Measurements from ENCODE around the gene MAST4. TPM values are rescaled to one million over a fixed set of nuclear protein-coding genes. Genes with fewer than 3 reads are reported as not detected.
A peak's percentile ranks its signal among the peaks of the same experiment; 100 is the strongest.

MAST4 gene
- total RNA-seq, 1 experiment from 2014 or later = 11.8 TPM

GRCh38 chr5:67111779-67112178 lies 515.6 kb downstream of the MAST4 start:
- Histone ChIP-seq H3K9me3 (ENCODE audit: low read length) (no peaks in the 10 kb centered on the region), H3K36me3 (ENCODE audit: insufficient read depth, low read length) (no peaks in the 10 kb centered on the region), H3K9ac (ENCODE audit: low read length) (no peak overlapping the region), H3K4me1 (ENCODE audit: low read length) (no peaks in the 10 kb centered on the region), H3K27me3 (ENCODE audit: low read length) (no peaks in the 10 kb centered on the region), H3K27ac (ENCODE audit: low read length) (no peak overlapping the region), H3K4me2 (ENCODE audit: low read depth, low read length, poor library complexity, severe bottlenecking) (no peak overlapping the region), H4K20me1 (ENCODE audit: insufficient read depth, low read depth, low read length) (no peaks in the 10 kb centered on the region), H3K79me2 (ENCODE audit: low read length) (no peaks in the 10 kb centered on the region), H3K4me3 (ENCODE audit: low read length) (no peak overlapping the region), H3K9me2 (replicated peaks; ENCODE audit: insufficient read depth, low read length) (no peaks in the 10 kb centered on the region), H2AFZ (ENCODE audit: low read length) (no peak overlapping the region)
- no peak for DNase-seq

- no peak overlapping the region for H2AFZ ChIP-seq (ENCODE audit: low read length)
- H3K79me2 ChIP-seq (ENCODE audit: low read length) = no peaks in the 10 kb centered on the region
- no peak overlapping the region for H3K4me3 ChIP-seq (ENCODE audit: low read length)
- no peak overlapping the region for H3K4me2 ChIP-seq (ENCODE audit: low read depth, low read length, poor library complexity, severe bottlenecking)
- no peak for DNase-seq
- no peaks in the 10 kb centered on the region for H4K20me1 ChIP-seq (ENCODE audit: insufficient read depth, low read depth, low read length)
- H3K27me3 ChIP-seq (ENCODE audit: low read length) = no peaks in the 10 kb centered on the region
- no peaks in the 10 kb centered on the region for H3K4me1 ChIP-seq (ENCODE audit: low read length)
- no peaks in the 10 kb centered on the region for H3K36me3 ChIP-seq (ENCODE audit: insufficient read depth, low read length)
- H3K27ac ChIP-seq (ENCODE audit: low read length) = no peak overlapping the region
- H3K9me3 ChIP-seq (ENCODE audit: low read length) = no peaks in the 10 kb centered on the region
- no peaks in the 10 kb centered on the region for H3K9me2 ChIP-seq (replicated peaks; ENCODE audit: insufficient read depth, low read length)
- H3K9ac ChIP-seq (ENCODE audit: low read length) = no peak overlapping the region
Measured at GRCh38 chr5:67115246-67115645, 519.1 kb downstream of the MAST4 start.

GRCh38 chr5:67115817-67116216 lies 519.6 kb downstream of the MAST4 start:
- no peaks in the 10 kb centered on the region for H3K9me2 ChIP-seq (replicated peaks; ENCODE audit: insufficient read depth, low read length)

GRCh38 chr5:67118050-67118620 lies 521.9 kb downstream of the MAST4 start:
- no peak for DNase-seq

More at GRCh38 chr5:67115817-67116216, 519.6 kb downstream of the MAST4 start:
- Histone ChIP-seq H3K27me3 (ENCODE audit: low read length) (no peaks in the 10 kb centered on the region), H3K4me2 (ENCODE audit: low read depth, low read length, poor library complexity, severe bottlenecking) (no peak overlapping the region), H4K20me1 (ENCODE audit: insufficient read depth, low read depth, low read length) (no peaks in the 10 kb centered on the region), H3K4me3 (ENCODE audit: low read length) (no peak overlapping the region), H3K27ac (ENCODE audit: low read length) (no peak overlapping the region), H2AFZ (ENCODE audit: low read length) (no peak overlapping the region), H3K4me1 (ENCODE audit: low read length) (no peaks in the 10 kb centered on the region), H3K79me2 (ENCODE audit: low read length) (no peaks in the 10 kb centered on the region), H3K9ac (ENCODE audit: low read length) (no peak overlapping the region), H3K36me3 (ENCODE audit: insufficient read depth, low read length) (no peaks in the 10 kb centered on the region), H3K9me3 (ENCODE audit: low read length) (no peaks in the 10 kb centered on the region)
- DNase-seq = no peak

GRCh38 chr5:67119010-67119409 lies 522.8 kb downstream of the MAST4 start:
- Histone ChIP-seq H3K27me3 (ENCODE audit: low read length) (no peaks in the 10 kb centered on the region; the same call in 1 of the 2 replicates), H3K4me3 (ENCODE audit: low read length) (no peak overlapping the region), H4K20me1 (ENCODE audit: insufficient read depth, low read depth, low read length) (no peaks in the 10 kb centered on the region), H3K36me3 (ENCODE audit: insufficient read depth, low read length) (no peaks in the 10 kb centered on the region), H3K79me2 (ENCODE audit: low read length) (no peaks in the 10 kb centered on the region), H3K9me3 (ENCODE audit: low read length) (no peaks in the 10 kb centered on the region), H3K4me2 (ENCODE audit: low read depth, low read length, poor library complexity, severe bottlenecking) (no peak overlapping the region), H2AFZ (ENCODE audit: low read length) (no peak overlapping the region), H3K27ac (ENCODE audit: low read length) (no peak overlapping the region), H3K9ac (ENCODE audit: low read length) (no peak overlapping the region), H3K9me2 (replicated peaks; ENCODE audit: insufficient read depth, low read length) (no peaks in the 10 kb centered on the region), H3K4me1 (ENCODE audit: low read length) (peaks cover 4% of the 10 kb centered on the region; the same call in 1 of the 2 replicates)
- no peak for DNase-seq

More at GRCh38 chr5:67118050-67118620, 521.9 kb downstream of the MAST4 start:
- H3K27me3 ChIP-seq (ENCODE audit: low read length) = no peaks in the 10 kb centered on the region
- H3K36me3 ChIP-seq (ENCODE audit: insufficient read depth, low read length) = no peaks in the 10 kb centered on the region
- H3K79me2 ChIP-seq (ENCODE audit: low read length) = no peaks in the 10 kb centered on the region
- H4K20me1 ChIP-seq (ENCODE audit: insufficient read depth, low read depth, low read length) = no peaks in the 10 kb centered on the region
- H3K4me2 ChIP-seq (ENCODE audit: low read depth, low read length, poor library complexity, severe bottlenecking) = no peak overlapping the region
- H3K9ac ChIP-seq (ENCODE audit: low read length) = no peak overlapping the region
- H3K4me3 ChIP-seq (ENCODE audit: low read length) = no peak overlapping the region
- no peak overlapping the region for H2AFZ ChIP-seq (ENCODE audit: low read length)
- no peak overlapping the region for H3K27ac ChIP-seq (ENCODE audit: low read length)
- no peaks in the 10 kb centered on the region for H3K9me2 ChIP-seq (replicated peaks; ENCODE audit: insufficient read depth, low read length)
- H3K9me3 ChIP-seq (ENCODE audit: low read length) = no peaks in the 10 kb centered on the region
- no peaks in the 10 kb centered on the region for H3K4me1 ChIP-seq (ENCODE audit: low read length)

GRCh38 chr5:67120032-67120431 lies 523.8 kb downstream of the MAST4 start:
- H3K27me3 ChIP-seq (ENCODE audit: low read length) = no peaks in the 10 kb centered on the region; the same call in 1 of the 2 replicates
- H3K4me1 ChIP-seq (ENCODE audit: low read length) = peaks cover 6% of the 10 kb centered on the region; the same call in 1 of the 2 replicates
- H3K36me3 ChIP-seq (ENCODE audit: insufficient read depth, low read length) = no peaks in the 10 kb centered on the region
- no peak overlapping the region for H2AFZ ChIP-seq (ENCODE audit: low read length)
- no peaks in the 10 kb centered on the region for H3K9me2 ChIP-seq (replicated peaks; ENCODE audit: insufficient read depth, low read length)
- H3K9ac ChIP-seq (ENCODE audit: low read length) = no peak overlapping the region
- H3K4me2 ChIP-seq (ENCODE audit: low read depth, low read length, poor library complexity, severe bottlenecking) = no peak overlapping the region
- H3K27ac ChIP-seq (ENCODE audit: low read length) = no peak overlapping the region
- DNase-seq = no peak
- H3K79me2 ChIP-seq (ENCODE audit: low read length) = no peaks in the 10 kb centered on the region
- no peak overlapping the region for H3K4me3 ChIP-seq (ENCODE audit: low read length)
- no peaks in the 10 kb centered on the region for H4K20me1 ChIP-seq (ENCODE audit: insufficient read depth, low read depth, low read length)
- no peaks in the 10 kb centered on the region for H3K9me3 ChIP-seq (ENCODE audit: low read length)

- no peak for DNase-seq
- Histone ChIP-seq H3K9ac (ENCODE audit: low read length) (no peak overlapping the region), H3K4me3 (ENCODE audit: low read length) (no peak overlapping the region), H3K27me3 (ENCODE audit: low read length) (no peaks in the 10 kb centered on the region; the same call in 1 of the 2 replicates), H2AFZ (ENCODE audit: low read length) (peak overlapping the region; percentile 16; the same call in 1 of the 2 replicates), H3K9me3 (ENCODE audit: low read length) (peaks cover 5% of the 10 kb centered on the region; the same call in 1 of the 2 replicates), H3K27ac (ENCODE audit: low read length) (no peak overlapping the region), H4K20me1 (ENCODE audit: insufficient read depth, low read depth, low read length) (no peaks in the 10 kb centered on the region), H3K4me1 (ENCODE audit: low read length) (peaks cover 18% of the 10 kb centered on the region), H3K36me3 (ENCODE audit: insufficient read depth, low read length) (no peaks in the 10 kb centered on the region), H3K79me2 (ENCODE audit: low read length) (no peaks in the 10 kb centered on the region), H3K9me2 (replicated peaks; ENCODE audit: insufficient read depth, low read length) (no peaks in the 10 kb centered on the region), H3K4me2 (ENCODE audit: low read depth, low read length, poor library complexity, severe bottlenecking) (no peak overlapping the region)
Measured at GRCh38 chr5:67123819-67124218, 527.6 kb downstream of the MAST4 start.

GRCh38 chr5:67124556-67124955 lies 528.4 kb downstream of the MAST4 start:
- 0 out of 2 replicates have a peak overlapping the region, but pooled peaks have one; percentile 16 for H2AFZ ChIP-seq (ENCODE audit: low read length)
- no peak overlapping the region for H3K4me3 ChIP-seq (ENCODE audit: low read length)
- H3K36me3 ChIP-seq (ENCODE audit: insufficient read depth, low read length) = no peaks in the 10 kb centered on the region
- H3K4me2 ChIP-seq (ENCODE audit: low read depth, low read length, poor library complexity, severe bottlenecking) = no peak overlapping the region
- H3K27ac ChIP-seq (ENCODE audit: low read length) = no peak overlapping the region
- peaks cover 18% of the 10 kb centered on the region for H3K4me1 ChIP-seq (ENCODE audit: low read length)
- no peaks in the 10 kb centered on the region for H4K20me1 ChIP-seq (ENCODE audit: insufficient read depth, low read depth, low read length)
- H3K79me2 ChIP-seq (ENCODE audit: low read length) = no peaks in the 10 kb centered on the region
- DNase-seq = no peak
- no peaks in the 10 kb centered on the region; the same call in 1 of the 2 replicates for H3K27me3 ChIP-seq (ENCODE audit: low read length)
- H3K9ac ChIP-seq (ENCODE audit: low read length) = no peak overlapping the region
- H3K9me3 ChIP-seq (ENCODE audit: low read length) = peaks cover 5% of the 10 kb centered on the region; the same call in 1 of the 2 replicates
- H3K9me2 ChIP-seq (replicated peaks; ENCODE audit: insufficient read depth, low read length) = no peaks in the 10 kb centered on the region

Measured in Karpas-422 (cell line).